Astrocyte of the cerebellum (primary cell): Measurements from ENCODE around the gene ULK4.

Experiments used
- DNase-seq: peaks from one replicate; pipeline ENCODE4 v3.0.0-alpha.2; 2011; ENCODE audit warnings: low read depth
- H3K4me3 ChIP-seq: 2 replicates; pipeline ENCODE4 v1.5.1; 2011; ENCODE audit warnings: mild to moderate bottlenecking, low read depth, low read length, moderate library complexity
- CTCF ChIP-seq: IDR thresholded peaks from 2 replicates; pipeline ENCODE4 v1.5.1; 2012; ENCODE audit warnings: low read length, low read depth, moderate library complexity, mild to moderate bottlenecking; ENCODE audit errors: missing control alignments
- in situ Hi-C: cut with HindIII; loops from 2 replicates; pipeline ENCODE4 v1.10.0; 2017; ENCODE audit warnings: low sequenced_read_pairs

Gene ULK4

GRCh38 chr3:41503998-41504623 lies 457.8 kb downstream of the ULK4 start:
- in situ Hi-C loops = no loop called here
- no peak for TF ChIP-seq CTCF
- H3K4me3 ChIP-seq = no peak overlapping the region
- no peak for DNase-seq

GRCh38 chr3:41502481-41502880 lies 459.4 kb downstream of the ULK4 start:
- DNase-seq = no peak
- TF ChIP-seq CTCF = no peak
- no peak overlapping the region for H3K4me3 ChIP-seq
- in situ Hi-C loops = no loop called here

- in situ Hi-C loops = no loop called here
Measured at GRCh38 chr3:41502023-41502422, 459.9 kb downstream of the ULK4 start.

GRCh38 chr3:41498847-41499246 lies 463.1 kb downstream of the ULK4 start:
- DNase-seq = no peak
- TF ChIP-seq CTCF = no peak
- H3K4me3 ChIP-seq = no peak overlapping the region
- in situ Hi-C loops = no loop called here

More at GRCh38 chr3:41502023-41502422, 459.9 kb downstream of the ULK4 start:
- no peak overlapping the region for H3K4me3 ChIP-seq
- no peak for DNase-seq
- no peak for TF ChIP-seq CTCF

- no peak overlapping the region for H3K4me3 ChIP-seq
Measured at GRCh38 chr3:41490360-41490759, 471.5 kb downstream of the ULK4 start.

GRCh38 chr3:41489231-41489630 lies 472.7 kb downstream of the ULK4 start:
- no peak for TF ChIP-seq CTCF
- DNase-seq = no peak
- no peak overlapping the region for H3K4me3 ChIP-seq
- in situ Hi-C loops = no loop called here

More at GRCh38 chr3:41490360-41490759, 471.5 kb downstream of the ULK4 start:
- TF ChIP-seq CTCF = no peak
- in situ Hi-C loops = no loop called here
- DNase-seq = no peak
